Measurements from ENCODE around the gene WNT7A.

DNA sequence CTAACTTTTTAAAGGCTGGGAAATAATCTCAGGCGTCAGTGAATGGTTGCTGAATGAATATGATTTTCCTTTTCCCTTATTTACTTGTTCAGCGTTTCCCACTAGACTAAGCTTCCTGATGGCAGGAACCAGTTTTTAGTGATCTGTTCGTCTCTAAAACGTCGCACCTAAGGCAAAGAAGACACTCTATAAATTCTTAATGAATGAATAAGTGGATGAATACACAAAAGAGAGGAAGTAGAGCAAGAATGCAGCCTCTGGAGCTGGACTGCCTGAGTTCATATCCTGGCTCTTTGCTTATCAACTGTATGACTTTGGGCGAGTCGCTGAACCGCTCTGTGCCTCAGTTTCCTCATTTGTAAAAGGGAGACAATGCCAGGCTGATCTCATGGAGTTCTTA lies 38.7 kb downstream of the WNT7A start:
- TF ChIP-seq POLR2A (IDR thresholded peaks at IDR 0.05) (no peak), POLR2AphosphoS5 (IDR thresholded peaks at IDR 0.05) (no peak), EP300 (IDR thresholded peaks at IDR 0.05) (no peak)
- TF ChIP-seq, protein P1, sequence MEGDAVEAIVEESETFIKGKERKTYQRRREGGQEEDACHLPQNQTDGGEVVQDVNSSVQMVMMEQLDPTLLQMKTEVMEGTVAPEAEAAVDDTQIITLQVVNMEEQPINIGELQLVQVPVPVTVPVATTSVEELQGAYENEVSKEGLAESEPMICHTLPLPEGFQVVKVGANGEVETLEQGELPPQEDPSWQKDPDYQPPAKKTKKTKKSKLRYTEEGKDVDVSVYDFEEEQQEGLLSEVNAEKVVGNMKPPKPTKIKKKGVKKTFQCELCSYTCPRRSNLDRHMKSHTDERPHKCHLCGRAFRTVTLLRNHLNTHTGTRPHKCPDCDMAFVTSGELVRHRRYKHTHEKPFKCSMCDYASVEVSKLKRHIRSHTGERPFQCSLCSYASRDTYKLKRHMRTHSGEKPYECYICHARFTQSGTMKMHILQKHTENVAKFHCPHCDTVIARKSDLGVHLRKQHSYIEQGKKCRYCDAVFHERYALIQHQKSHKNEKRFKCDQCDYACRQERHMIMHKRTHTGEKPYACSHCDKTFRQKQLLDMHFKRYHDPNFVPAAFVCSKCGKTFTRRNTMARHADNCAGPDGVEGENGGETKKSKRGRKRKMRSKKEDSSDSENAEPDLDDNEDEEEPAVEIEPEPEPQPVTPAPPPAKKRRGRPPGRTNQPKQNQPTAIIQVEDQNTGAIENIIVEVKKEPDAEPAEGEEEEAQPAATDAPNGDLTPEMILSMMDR (IDR thresholded peaks at IDR 0.05) = no peak

Data from upper lobe of left lung (tissue), 4 donors.